K562 (cell line): ENCODE data around the gene TMBIM4. TPM values are rescaled to one million over a fixed set of nuclear protein-coding genes. Genes with fewer than 3 reads are reported as not detected.
A peak's percentile ranks its signal among the peaks of the same experiment; 100 is the strongest.

Experiments
- C11orf30 ChIP-seq: fragments of 450-650 bp; IDR thresholded peaks from 2 replicates; pipeline ENCODE4 v1.6.1; 2016; ENCODE audit warnings: low read depth, mild to moderate bottlenecking
- CBX5 ChIP-seq: IDR thresholded peaks from 2 replicates; pipeline ENCODE4 v1.6.1; 2014; ENCODE audit warnings: low read depth, borderline replicate concordance
- CREB1 ChIP-seq, 2 experiments: sonication (generic) in 1 of 2; formaldehyde crosslinking in 1 of 2; IDR thresholded peaks; 2 replicates each; pipeline versions ENCODE4 v1.6.1 to v1.8.0; 2012 to 2022; ENCODE audit warnings: inconsistent platforms in 1 of 2, mild to moderate bottlenecking in 1 of 2, missing genetic modification reagents in 1 of 2, moderate library complexity in 1 of 2
- GTF3C2 ChIP-seq: IDR thresholded peaks from 3 replicates; pipeline ENCODE4 v1.6.1; 2011; ENCODE audit warnings: borderline replicate concordance, mild to moderate bottlenecking, moderate library complexity; ENCODE audit not compliant: insufficient read length; ENCODE audit errors: extremely low read depth
- HNRNPL ChIP-seq: fragments of 200-400 bp; formaldehyde crosslinking; IDR thresholded peaks from 2 replicates; pipeline ENCODE4 v1.6.1; 2017; ENCODE audit warnings: low read depth, mild to moderate bottlenecking, low read length
- MAFG ChIP-seq: fragments of 450-650 bp; conservative IDR thresholded peaks from 2 replicates; pipeline ENCODE4 v1.6.1; 2016; ENCODE audit warnings: missing genetic modification characterization, missing compliant biosample characterization
- MAFK ChIP-seq: IDR thresholded peaks from 2 replicates; pipeline ENCODE4 v1.6.1; 2011; ENCODE audit warnings: low read length, improper control_type of control experiment
- MIER1 ChIP-seq: fragments of 450-650 bp; IDR thresholded peaks from 2 replicates; pipeline ENCODE4 v1.6.1; 2016; ENCODE audit warnings: antibody characterized with exemption, mild to moderate bottlenecking, low read depth
- MTA1 ChIP-seq: fragments of 450-650 bp; IDR thresholded peaks from 2 replicates; pipeline ENCODE4 v1.6.1; 2017; ENCODE audit warnings: borderline replicate concordance
- NR2F6 ChIP-seq: fragments of 450-650 bp; formaldehyde crosslinking; IDR thresholded peaks from 2 replicates; pipeline ENCODE4 v1.4.0; 2020; ENCODE audit warnings: mild to moderate bottlenecking
- PCBP2 ChIP-seq: fragments of 200-400 bp; formaldehyde crosslinking; IDR thresholded peaks from 2 replicates; pipeline ENCODE4 v1.6.1; 2018; ENCODE audit warnings: low read length, low read depth, mild to moderate bottlenecking, moderate library complexity; ENCODE audit not compliant: poor library complexity, severe bottlenecking
- PHF20 ChIP-seq: fragments of 450-650 bp; IDR thresholded peaks from 2 replicates; pipeline ENCODE4 v1.6.1; 2018; ENCODE audit not compliant: partially characterized antibody
- PREB ChIP-seq: sonication (generic); formaldehyde crosslinking; IDR thresholded peaks from 2 replicates; pipeline ENCODE4 v1.8.1; 2023; ENCODE audit warnings: mild to moderate bottlenecking, missing genetic modification reagents
- RAD51 ChIP-seq: fragments of 450-650 bp; IDR thresholded peaks from 2 replicates; pipeline ENCODE4 v1.7.1; 2016; ENCODE audit warnings: low read depth, mild to moderate bottlenecking, borderline replicate concordance
- RCOR1 ChIP-seq, 2 experiments: IDR thresholded peaks; 2 replicates each; pipeline ENCODE4 v1.6.1; 2012; ENCODE audit warnings: low read depth in 2 of 2, low read length in 2 of 2, borderline replicate concordance in 1 of 2, improper control_type of control experiment in 1 of 2
- SREBF1 ChIP-seq: fragments of 150-350 bp; IDR thresholded peaks from 2 replicates; pipeline ENCODE4 v1.6.1; 2014; ENCODE audit warnings: antibody characterized with exemption, low read depth, low read length, borderline replicate concordance
- XRCC4 ChIP-seq: IDR thresholded peaks from one replicate; pipeline ENCODE4 v1.6.1; 2011; ENCODE audit not compliant: insufficient read depth, insufficient read length; ENCODE audit errors: extremely low read depth
- ZBTB7A ChIP-seq: IDR thresholded peaks from 2 replicates; pipeline ENCODE4 v1.6.1; 2011; ENCODE audit warnings: low read depth, mild to moderate bottlenecking, low read length, moderate library complexity, borderline replicate concordance; ENCODE audit not compliant: control insufficient read depth
- ZNF12 ChIP-seq: sonication (generic); formaldehyde crosslinking; IDR thresholded peaks from 2 replicates; pipeline ENCODE4 v1.4.0; 2020; ENCODE audit warnings: mild to moderate bottlenecking, missing genetic modification reagents
- ZNF217 ChIP-seq: sonication (generic); formaldehyde crosslinking; IDR thresholded peaks from 2 replicates; pipeline ENCODE4 v1.8.0; 2022; ENCODE audit warnings: mild to moderate bottlenecking, missing genetic modification reagents
- ZZZ3 ChIP-seq: fragments of 450-650 bp; IDR thresholded peaks from 2 replicates; pipeline ENCODE4 v1.6.1; 2016; ENCODE audit warnings: antibody characterized with exemption, mild to moderate bottlenecking, moderate library complexity
- polyA plus RNA-seq, 8 experiments: library from polyadenylated mRNA; depleted of rRNA in 4 of 8; stranded (reverse) in 5 of 8; unstranded in 3 of 8; fragments of >200 nt; fragmentation: Nextera tagmentation in 2 of 8; fragmentation: Illumina TruSeq in 1 of 8; extraction: Ambion mirVana in 2 of 8; extraction: Trizol in 1 of 8; gene quantifications; 2 replicates each; pipeline versions ENCODE4 v1.2.1 to v1.2.3, GENCODE V29; 2011 to 2014; ENCODE audit warnings: inconsistent platforms in 1 of 8, missing spikeins in 1 of 8
- total RNA-seq, 7 experiments: library from RNA; depleted of rRNA in 6 of 7; stranded (reverse); fragments of >200 nt in 6 of 7; fragmentation: Illumina TruSeq in 2 of 7; extraction: Trizol in 2 of 7; gene quantifications; 2 replicates each; pipeline versions ENCODE4 v1.2.1 to v1.2.3, GENCODE V29; 2011 to 2021; ENCODE audit warnings: low replicate concordance in 1 of 7
- TF ChIP-seq, protein P1 (sequence below): fragments of 450-650 bp; conservative IDR thresholded peaks from 2 replicates; pipeline ENCODE4 v1.6.1; 2016; ENCODE audit warnings: missing genetic modification characterization, low read depth, mild to moderate bottlenecking, control low read depth, missing compliant biosample characterization

TMBIM4 gene
- total and polyA plus RNA-seq, 9 of the 15 experiments (the other 6 are each of a cell fraction or from before 2014, with no cell fraction given): 18.6 to 272 (median 50.0) TPM

- TF ChIP-seq PREB (CRISPR knock-in tag) (no peak), ZBTB7A (no peak), MAFG (tag) (peak; percentile 54), ZNF12 (CRISPR knock-in tag) (peak; percentile 95), MTA1 (no peak), PCBP2 (no peak), ZNF217 (no peak), C11orf30 (peak; percentile 20; the same call in 1 of the 2 replicates), MIER1 (no peak), ZZZ3 (no peak), SREBF1 (no peak), MAFK (no peak), CREB1 (IDR thresholded peaks at IDR 0.05) (no peak), CREB1 (CRISPR knock-in tag; IDR thresholded peaks at IDR 0.05) (no peak), PHF20 (no peak), RAD51 (no peak), XRCC4 (no peak), NR2F6 (CRISPR knock-in tag) (no peak), RCOR1 (IDR thresholded peaks at IDR 0.05; ENCODE audit: borderline replicate concordance in 1 of 2, low read depth in 2 of 2, low read length in 2 of 2) (no peak), GTF3C2 (no peak), CBX5 (no peak), HNRNPL (no peak)
- TF ChIP-seq, protein P1, sequence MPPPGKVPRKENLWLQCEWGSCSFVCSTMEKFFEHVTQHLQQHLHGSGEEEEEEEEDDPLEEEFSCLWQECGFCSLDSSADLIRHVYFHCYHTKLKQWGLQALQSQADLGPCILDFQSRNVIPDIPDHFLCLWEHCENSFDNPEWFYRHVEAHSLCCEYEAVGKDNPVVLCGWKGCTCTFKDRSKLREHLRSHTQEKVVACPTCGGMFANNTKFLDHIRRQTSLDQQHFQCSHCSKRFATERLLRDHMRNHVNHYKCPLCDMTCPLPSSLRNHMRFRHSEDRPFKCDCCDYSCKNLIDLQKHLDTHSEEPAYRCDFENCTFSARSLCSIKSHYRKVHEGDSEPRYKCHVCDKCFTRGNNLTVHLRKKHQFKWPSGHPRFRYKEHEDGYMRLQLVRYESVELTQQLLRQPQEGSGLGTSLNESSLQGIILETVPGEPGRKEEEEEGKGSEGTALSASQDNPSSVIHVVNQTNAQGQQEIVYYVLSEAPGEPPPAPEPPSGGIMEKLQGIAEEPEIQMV (tag): no peak
These were observed 30.2 kb upstream of the TMBIM4 start (continued) for GRCh38 chr12:66199831-66200509.
